HepG2 (cell line): Measurements from ENCODE around the gene DHX16. TPM values are rescaled to one million over a fixed set of nuclear protein-coding genes. Genes with fewer than 3 reads are reported as not detected.
A peak's percentile ranks its signal among the peaks of the same experiment; 100 is the strongest.

ENCODE experiments used
- AHDC1 ChIP-seq: sonication (generic); formaldehyde crosslinking; IDR thresholded peaks from 2 replicates; pipeline ENCODE4 v1.5.1; 2020; ENCODE audit warnings: mild to moderate bottlenecking, missing genetic modification reagents, borderline replicate concordance
- CREB1 ChIP-seq, 2 experiments: fragments of 450-650 bp in 1 of 2; IDR thresholded peaks; 2 replicates each; pipeline ENCODE4 v1.6.1; 2016 to 2017; ENCODE audit warnings: control low read depth in 1 of 2, mild to moderate bottlenecking in 1 of 2, missing compliant biosample characterization in 1 of 2, missing genetic modification characterization in 1 of 2
- E2F2 ChIP-seq: sonication (generic); formaldehyde crosslinking; IDR thresholded peaks from 2 replicates; pipeline ENCODE4 v1.4.0; 2020; ENCODE audit warnings: missing genetic modification reagents, borderline replicate concordance
- GZF1 ChIP-seq: sonication (generic); formaldehyde crosslinking; IDR thresholded peaks from 2 replicates; pipeline ENCODE4 v1.5.1; 2020; ENCODE audit warnings: mild to moderate bottlenecking, missing genetic modification reagents
- IKZF4 ChIP-seq: sonication (generic); formaldehyde crosslinking; IDR thresholded peaks from 2 replicates; pipeline ENCODE4 v1.5.1; 2020; ENCODE audit warnings: borderline replicate concordance, mild to moderate bottlenecking, low read depth, missing genetic modification reagents; ENCODE audit errors: not compliant biosample characterization
- JUNB ChIP-seq: sonication (generic); formaldehyde crosslinking; IDR thresholded peaks from 2 replicates; pipeline ENCODE4 v1.8.0; 2022; ENCODE audit warnings: missing genetic modification reagents, mild to moderate bottlenecking, borderline replicate concordance
- KMT2A ChIP-seq: sonication (generic); formaldehyde crosslinking; IDR thresholded peaks from 2 replicates; pipeline ENCODE4 v1.4.0; 2020; ENCODE audit warnings: missing genetic modification reagents
- NR2F2 ChIP-seq: IDR thresholded peaks from 2 replicates; pipeline ENCODE4 v1.6.1; 2012; ENCODE audit warnings: low read depth, inconsistent platforms, borderline replicate concordance
- SAFB2 ChIP-seq: sonication (generic); formaldehyde crosslinking; IDR thresholded peaks from 2 replicates; pipeline ENCODE4 v1.5.1; 2020; ENCODE audit warnings: missing genetic modification reagents, low read depth, mild to moderate bottlenecking, borderline replicate concordance
- SRSF9 ChIP-seq: fragments of 200-400 bp; formaldehyde crosslinking; IDR thresholded peaks from 2 replicates; pipeline ENCODE4 v1.6.1; 2018; ENCODE audit warnings: borderline replicate concordance, mild to moderate bottlenecking, low read depth, low read length; ENCODE audit not compliant: insufficient read depth, poor library complexity, severe bottlenecking
- ZFYVE20 ChIP-seq: sonication (generic); formaldehyde crosslinking; IDR thresholded peaks from 2 replicates; pipeline ENCODE4 v1.8.0; 2023; ENCODE audit warnings: low read depth, mild to moderate bottlenecking, moderate library complexity, missing genetic modification reagents, borderline replicate concordance
- ZNF280D ChIP-seq: sonication (generic); formaldehyde crosslinking; IDR thresholded peaks from 2 replicates; pipeline ENCODE4 v1.5.1; 2020; ENCODE audit warnings: mild to moderate bottlenecking, missing genetic modification reagents
- ZNF282 ChIP-seq: fragments of 450-650 bp; IDR thresholded peaks from 2 replicates; pipeline ENCODE4 v1.6.1; 2018; ENCODE audit not compliant: partially characterized antibody
- ZNF432 ChIP-seq: sonication (generic); formaldehyde crosslinking; IDR thresholded peaks from 2 replicates; pipeline ENCODE4 v1.5.0; 2020; ENCODE audit warnings: missing genetic modification reagents, mild to moderate bottlenecking, borderline replicate concordance
- ZNF777 ChIP-seq: sonication (generic); formaldehyde crosslinking; IDR thresholded peaks from 2 replicates; pipeline ENCODE4 v1.4.0; 2020; ENCODE audit warnings: missing genetic modification reagents
- polyA plus RNA-seq, 8 experiments: library from polyadenylated mRNA; depleted of rRNA in 3 of 8; stranded (reverse) in 7 of 8; unstranded in 1 of 8; fragments of >200 nt; fragmentation: Illumina TruSeq in 4 of 8; extraction: Trizol in 4 of 8; gene quantifications; 2 replicates each; pipeline versions ENCODE4 v1.2.1 to v1.2.3, GENCODE V29; 2011 to 2016; ENCODE audit warnings: low read depth in 4 of 8, missing spikeins in 1 of 8, mixed read lengths in 1 of 8; ENCODE audit not compliant: insufficient read depth in 1 of 8
- total RNA-seq, 5 experiments: library from RNA; depleted of rRNA; stranded (reverse); fragments of >200 nt; fragmentation: Illumina TruSeq; extraction: Trizol; gene quantifications; 2 replicates each; pipeline ENCODE4 v1.2.3, GENCODE V29; 2016; ENCODE audit warnings: low read depth in 1 of 5

DHX16 gene
- total and polyA plus RNA-seq, 2 of the 13 experiments (the other 11 are each of a cell fraction or from before 2014, with no cell fraction given), result 57.0 to 58.5 TPM

GRCh38 chr6:30721198-30722024 lies 48.6 kb upstream of the DHX16 start (continued):
- TF ChIP-seq ZNF280D (CRISPR knock-in tag) (0 out of 2 replicates have a peak, but pooled peaks have one; percentile 42), ZFYVE20 (CRISPR knock-in tag) (0 out of 2 replicates have a peak, but pooled peaks have one; percentile 35), ZNF282 (no peak), SAFB2 (peak; percentile 75; the same call in 1 of the 2 replicates), SRSF9 (no peak), E2F2 (CRISPR knock-in tag) (no peak), JUNB (CRISPR knock-in tag) (no peak), NR2F2 (no peak), GZF1 (CRISPR knock-in tag) (no peak), ZNF432 (CRISPR knock-in tag) (no peak), AHDC1 (CRISPR knock-in tag) (no peak), ZNF777 (CRISPR knock-in tag) (peak; percentile 26; the same call in 1 of the 2 replicates), CREB1 (IDR thresholded peaks at IDR 0.05) (peak; percentile 42; the same call in 1 of the 2 replicates), CREB1 (CRISPR knock-in tag; IDR thresholded peaks at IDR 0.05) (0 out of 2 replicates have a peak, but pooled peaks have one; percentile 31), IKZF4 (CRISPR knock-in tag) (no peak), KMT2A (CRISPR knock-in tag) (peak; percentile 54; the same call in 1 of the 2 replicates)
